HepG2 (cell line): ENCODE data around the gene NCMAP. TPM values are rescaled to one million over a fixed set of nuclear protein-coding genes. Genes with fewer than 3 reads are reported as not detected.
A peak's percentile ranks its signal among the peaks of the same experiment; 100 is the strongest.

ENCODE experiments used
- ARNT ChIP-seq: fragments of 450-650 bp; IDR thresholded peaks from 2 replicates; pipeline ENCODE4 v1.6.1; 2017
- EP300 ChIP-seq, 3 experiments: sonication (generic) in 1 of 3; formaldehyde crosslinking in 1 of 3; IDR thresholded peaks; 2 replicates each; pipeline versions ENCODE4 v1.5.1 to v1.6.1; 2011 to 2020; ENCODE audit warnings: low read depth in 2 of 3, low read length in 2 of 3, borderline replicate concordance in 1 of 3, improper control_type of control experiment in 1 of 3, mild to moderate bottlenecking in 1 of 3, missing genetic modification reagents in 1 of 3, moderate library complexity in 1 of 3
- LCORL ChIP-seq, 2 experiments: fragments of 450-650 bp in 1 of 2; sonication (generic) in 1 of 2; formaldehyde crosslinking in 1 of 2; IDR thresholded peaks; 2 replicates each; pipeline versions ENCODE4 v1.5.0 to v1.6.1; 2017 to 2020; ENCODE audit warnings: antibody characterized with exemption in 1 of 2, missing genetic modification reagents in 1 of 2
- TBP ChIP-seq: sonication (generic); formaldehyde crosslinking; IDR thresholded peaks from 2 replicates; pipeline ENCODE4 v1.5.0; 2020; ENCODE audit warnings: missing genetic modification reagents
- ZBTB21 ChIP-seq: sonication (generic); formaldehyde crosslinking; IDR thresholded peaks from 2 replicates; pipeline ENCODE4 v1.4.0; 2020; ENCODE audit warnings: missing genetic modification reagents
- ZC3H4 ChIP-seq: sonication (generic); formaldehyde crosslinking; IDR thresholded peaks from 2 replicates; pipeline ENCODE4 v1.4.0; 2020; ENCODE audit warnings: missing genetic modification reagents, borderline replicate concordance
- ZFP36L1 ChIP-seq: sonication (generic); formaldehyde crosslinking; IDR thresholded peaks from 2 replicates; pipeline ENCODE4 v1.8.0; 2022; ENCODE audit warnings: mild to moderate bottlenecking, missing genetic modification reagents, moderate library complexity
- ZFY ChIP-seq: sonication (generic); formaldehyde crosslinking; IDR thresholded peaks from 2 replicates; pipeline ENCODE4 v1.4.0; 2020; ENCODE audit warnings: missing genetic modification reagents
- ZNF20 ChIP-seq: sonication (generic); formaldehyde crosslinking; IDR thresholded peaks from 2 replicates; pipeline ENCODE4 v1.4.0; 2020; ENCODE audit warnings: mild to moderate bottlenecking, moderate library complexity, missing genetic modification reagents
- ZNF7 ChIP-seq: IDR thresholded peaks from 2 replicates; pipeline ENCODE4 v1.6.1; 2016; ENCODE audit warnings: missing biosample characterization, missing genetic modification reagents
- ZNF841 ChIP-seq: sonication (generic); formaldehyde crosslinking; IDR thresholded peaks from 2 replicates; pipeline ENCODE4 v1.8.1; 2023; ENCODE audit warnings: missing genetic modification reagents, borderline replicate concordance
- ZSCAN25 ChIP-seq: sonication (generic); formaldehyde crosslinking; IDR thresholded peaks from 2 replicates; pipeline ENCODE4 v1.8.0; 2022; ENCODE audit warnings: mild to moderate bottlenecking, missing genetic modification reagents
- polyA plus RNA-seq, 8 experiments: library from polyadenylated mRNA; depleted of rRNA in 3 of 8; stranded (reverse) in 7 of 8; unstranded in 1 of 8; fragments of >200 nt; fragmentation: Illumina TruSeq in 4 of 8; extraction: Trizol in 4 of 8; gene quantifications; 2 replicates each; pipeline versions ENCODE4 v1.2.1 to v1.2.3, GENCODE V29; 2011 to 2016; ENCODE audit warnings: low read depth in 4 of 8, missing spikeins in 1 of 8, mixed read lengths in 1 of 8; ENCODE audit not compliant: insufficient read depth in 1 of 8
- total RNA-seq, 5 experiments: library from RNA; depleted of rRNA; stranded (reverse); fragments of >200 nt; fragmentation: Illumina TruSeq; extraction: Trizol; gene quantifications; 2 replicates each; pipeline ENCODE4 v1.2.3, GENCODE V29; 2016; ENCODE audit warnings: low read depth in 1 of 5
- TF ChIP-seq, protein P1 (sequence below): IDR thresholded peaks from 2 replicates; pipeline ENCODE4 v1.6.1; 2016; ENCODE audit warnings: missing compliant biosample characterization, missing genetic modification reagents, borderline replicate concordance
- TF ChIP-seq, protein P2 (sequence below): fragments of 450-650 bp; IDR thresholded peaks from 2 replicates; pipeline ENCODE4 v1.6.1; 2016
- TF ChIP-seq, protein P3 (sequence below), 2 experiments: sonication (generic) in 1 of 2; formaldehyde crosslinking in 1 of 2; IDR thresholded peaks; 2 replicates each; pipeline versions ENCODE4 v1.6.1 to v1.9.0; 2014 to 2022; ENCODE audit warnings: antibody characterized with exemption in 1 of 2, borderline replicate concordance in 1 of 2, inconsistent platforms in 1 of 2, low read depth in 1 of 2, missing genetic modification reagents in 1 of 2
- TF ChIP-seq, protein P4 (sequence below): sonication (generic); formaldehyde crosslinking; IDR thresholded peaks from 2 replicates; pipeline ENCODE4 v1.4.0; 2020; ENCODE audit warnings: mild to moderate bottlenecking, missing genetic modification reagents

The NCMAP gene
- total and polyA plus RNA-seq, 2 of the 13 experiments (the other 11 are each of a cell fraction or from before 2014, with no cell fraction given): 2.7 to 20.0 TPM

DNA sequence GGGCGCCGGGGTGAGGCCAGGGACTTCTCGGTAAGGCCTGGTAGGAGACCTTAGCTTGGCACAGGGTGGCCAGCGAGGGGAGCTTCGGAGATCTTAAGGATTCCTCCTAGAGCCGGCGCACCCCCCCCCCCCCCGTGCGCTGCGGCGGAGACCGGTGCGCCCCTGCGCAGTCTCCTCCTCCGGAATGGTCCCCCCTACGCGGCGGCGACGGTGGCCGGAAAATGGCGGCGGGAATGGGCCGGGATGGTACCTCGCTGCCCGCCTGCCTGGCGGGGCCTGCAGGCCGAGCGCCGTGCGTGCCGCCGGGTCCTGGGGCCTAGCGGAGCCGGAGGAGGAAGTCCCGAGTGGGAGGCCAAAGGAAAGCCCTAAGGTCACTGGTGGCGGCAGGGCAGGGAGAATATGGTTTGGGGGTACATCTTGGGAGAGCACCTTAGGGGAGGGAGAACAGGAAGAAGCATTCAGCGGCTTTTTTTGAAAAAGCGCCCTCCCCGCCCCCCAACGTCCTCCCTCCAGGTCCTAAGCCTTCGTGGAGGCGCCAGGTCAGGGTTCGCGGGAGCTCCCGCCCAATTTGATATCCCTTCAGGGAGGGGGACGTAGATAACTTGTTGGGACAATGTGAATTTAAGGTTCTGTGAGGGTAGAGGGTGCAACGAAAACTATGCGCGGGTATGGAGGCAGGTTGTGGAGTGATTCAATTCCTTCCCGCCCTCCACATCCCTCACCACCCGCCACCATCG is 87.6 kb downstream of the NCMAP start (continued):
- TF ChIP-seq, protein P1, sequence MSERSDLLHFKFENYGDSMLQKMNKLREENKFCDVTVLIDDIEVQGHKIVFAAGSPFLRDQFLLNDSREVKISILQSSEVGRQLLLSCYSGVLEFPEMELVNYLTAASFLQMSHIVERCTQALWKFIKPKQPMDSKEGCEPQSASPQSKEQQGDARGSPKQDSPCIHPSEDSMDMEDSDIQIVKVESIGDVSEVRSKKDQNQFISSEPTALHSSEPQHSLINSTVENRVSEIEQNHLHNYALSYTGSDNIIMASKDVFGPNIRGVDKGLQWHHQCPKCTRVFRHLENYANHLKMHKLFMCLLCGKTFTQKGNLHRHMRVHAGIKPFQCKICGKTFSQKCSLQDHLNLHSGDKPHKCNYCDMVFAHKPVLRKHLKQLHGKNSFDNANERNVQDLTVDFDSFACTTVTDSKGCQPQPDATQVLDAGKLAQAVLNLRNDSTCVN: no peak
- peak; percentile 74 for TF ChIP-seq ZFY (CRISPR knock-in tag)
- no peak for TF ChIP-seq ZC3H4
- TF ChIP-seq, protein P2, sequence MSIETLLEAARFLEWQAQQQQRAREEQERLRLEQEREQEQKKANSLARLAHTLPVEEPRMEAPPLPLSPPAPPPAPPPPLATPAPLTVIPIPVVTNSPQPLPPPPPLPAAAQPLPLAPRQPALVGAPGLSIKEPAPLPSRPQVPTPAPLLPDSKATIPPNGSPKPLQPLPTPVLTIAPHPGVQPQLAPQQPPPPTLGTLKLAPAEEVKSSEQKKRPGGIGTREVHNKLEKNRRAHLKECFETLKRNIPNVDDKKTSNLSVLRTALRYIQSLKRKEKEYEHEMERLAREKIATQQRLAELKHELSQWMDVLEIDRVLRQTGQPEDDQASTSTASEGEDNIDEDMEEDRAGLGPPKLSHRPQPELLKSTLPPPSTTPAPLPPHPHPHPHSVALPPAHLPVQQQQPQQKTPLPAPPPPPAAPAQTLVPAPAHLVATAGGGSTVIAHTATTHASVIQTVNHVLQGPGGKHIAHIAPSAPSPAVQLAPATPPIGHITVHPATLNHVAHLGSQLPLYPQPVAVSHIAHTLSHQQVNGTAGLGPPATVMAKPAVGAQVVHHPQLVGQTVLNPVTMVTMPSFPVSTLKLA: no peak
- TF ChIP-seq ZNF20 (CRISPR knock-in tag): no peak
- TF ChIP-seq ZBTB21 (CRISPR knock-in tag): no peak
- TF ChIP-seq ZSCAN25 (CRISPR knock-in tag): no peak
- TF ChIP-seq, protein P3, sequence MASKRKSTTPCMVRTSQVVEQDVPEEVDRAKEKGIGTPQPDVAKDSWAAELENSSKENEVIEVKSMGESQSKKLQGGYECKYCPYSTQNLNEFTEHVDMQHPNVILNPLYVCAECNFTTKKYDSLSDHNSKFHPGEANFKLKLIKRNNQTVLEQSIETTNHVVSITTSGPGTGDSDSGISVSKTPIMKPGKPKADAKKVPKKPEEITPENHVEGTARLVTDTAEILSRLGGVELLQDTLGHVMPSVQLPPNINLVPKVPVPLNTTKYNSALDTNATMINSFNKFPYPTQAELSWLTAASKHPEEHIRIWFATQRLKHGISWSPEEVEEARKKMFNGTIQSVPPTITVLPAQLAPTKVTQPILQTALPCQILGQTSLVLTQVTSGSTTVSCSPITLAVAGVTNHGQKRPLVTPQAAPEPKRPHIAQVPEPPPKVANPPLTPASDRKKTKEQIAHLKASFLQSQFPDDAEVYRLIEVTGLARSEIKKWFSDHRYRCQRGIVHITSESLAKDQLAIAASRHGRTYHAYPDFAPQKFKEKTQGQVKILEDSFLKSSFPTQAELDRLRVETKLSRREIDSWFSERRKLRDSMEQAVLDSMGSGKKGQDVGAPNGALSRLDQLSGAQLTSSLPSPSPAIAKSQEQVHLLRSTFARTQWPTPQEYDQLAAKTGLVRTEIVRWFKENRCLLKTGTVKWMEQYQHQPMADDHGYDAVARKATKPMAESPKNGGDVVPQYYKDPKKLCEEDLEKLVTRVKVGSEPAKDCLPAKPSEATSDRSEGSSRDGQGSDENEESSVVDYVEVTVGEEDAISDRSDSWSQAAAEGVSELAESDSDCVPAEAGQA (IDR thresholded peaks at IDR 0.05; ENCODE audit: low read depth): no peak
- TF ChIP-seq, protein P3 (CRISPR knock-in tag; IDR thresholded peaks at IDR 0.05; ENCODE audit: borderline replicate concordance): no peak
- TF ChIP-seq ARNT: no peak
- no peak for TF ChIP-seq ZFP36L1 (CRISPR knock-in tag)
- no peak for TF ChIP-seq EP300 (IDR thresholded peaks at IDR 0.05; ENCODE audit: low read depth in 2 of 2, low read length in 2 of 2)
- TF ChIP-seq EP300 (CRISPR knock-in tag; IDR thresholded peaks at IDR 0.05; ENCODE audit: borderline replicate concordance): no peak
- no peak for TF ChIP-seq TBP (CRISPR knock-in tag)
- TF ChIP-seq ZNF7: no peak
- TF ChIP-seq, protein P4, sequence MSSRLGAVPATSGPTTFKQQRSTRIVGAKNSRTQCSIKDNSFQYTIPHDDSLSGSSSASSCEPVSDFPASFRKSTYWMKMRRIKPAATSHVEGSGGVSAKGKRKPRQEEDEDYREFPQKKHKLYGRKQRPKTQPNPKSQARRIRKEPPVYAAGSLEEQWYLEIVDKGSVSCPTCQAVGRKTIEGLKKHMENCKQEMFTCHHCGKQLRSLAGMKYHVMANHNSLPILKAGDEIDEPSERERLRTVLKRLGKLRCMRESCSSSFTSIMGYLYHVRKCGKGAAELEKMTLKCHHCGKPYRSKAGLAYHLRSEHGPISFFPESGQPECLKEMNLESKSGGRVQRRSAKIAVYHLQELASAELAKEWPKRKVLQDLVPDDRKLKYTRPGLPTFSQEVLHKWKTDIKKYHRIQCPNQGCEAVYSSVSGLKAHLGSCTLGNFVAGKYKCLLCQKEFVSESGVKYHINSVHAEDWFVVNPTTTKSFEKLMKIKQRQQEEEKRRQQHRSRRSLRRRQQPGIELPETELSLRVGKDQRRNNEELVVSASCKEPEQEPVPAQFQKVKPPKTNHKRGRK (CRISPR knock-in tag): no peak
- no peak; the same call in 1 of the 2 replicates for TF ChIP-seq ZNF841
- TF ChIP-seq LCORL (IDR thresholded peaks at IDR 0.05): no peak
- 0 out of 2 replicates have a peak, but pooled peaks have one; percentile 13 for TF ChIP-seq LCORL (CRISPR knock-in tag; IDR thresholded peaks at IDR 0.05)
